Fibroblast of upper back skin (primary cell): ENCODE data around the gene VSIG10.
"Not testable (repeated sequence)": the region's sequence is repeated elsewhere in the genome, so short reads cannot be mapped to it uniquely, and the experiment has no call there.

Experiments used
- DNase-seq: peaks from one replicate; pipeline ENCODE4 v3.0.0-alpha.2; 2013

Gene VSIG10

GRCh38 chr12:118107694-118108093 is 3.9 kb upstream of the VSIG10 start:
- DNase-seq: no peak

DNA sequence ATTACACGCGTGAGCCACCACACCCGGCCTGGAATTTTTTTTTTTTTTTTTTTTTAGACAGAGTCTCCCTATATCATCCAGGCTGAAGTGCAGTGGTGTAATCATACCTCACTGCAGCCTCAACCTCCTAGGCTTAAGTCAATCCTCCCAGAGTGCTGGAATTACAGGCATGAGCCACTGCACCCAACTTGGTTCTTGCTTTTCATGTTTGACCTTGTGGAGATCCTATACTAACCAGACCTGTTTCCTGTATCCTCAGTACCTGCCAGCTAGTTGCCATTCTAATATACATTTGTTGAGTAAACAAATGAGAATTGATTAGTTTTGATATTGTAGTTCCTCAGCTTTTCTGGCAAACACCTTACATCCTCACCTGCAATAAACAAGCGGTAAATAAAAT is 3.2 kb upstream of the VSIG10 start:
- no peak for DNase-seq

- no peak for DNase-seq
Observed at GRCh38 chr12:118103201-118103600, 610 bp downstream of the VSIG10 start.

DNA sequence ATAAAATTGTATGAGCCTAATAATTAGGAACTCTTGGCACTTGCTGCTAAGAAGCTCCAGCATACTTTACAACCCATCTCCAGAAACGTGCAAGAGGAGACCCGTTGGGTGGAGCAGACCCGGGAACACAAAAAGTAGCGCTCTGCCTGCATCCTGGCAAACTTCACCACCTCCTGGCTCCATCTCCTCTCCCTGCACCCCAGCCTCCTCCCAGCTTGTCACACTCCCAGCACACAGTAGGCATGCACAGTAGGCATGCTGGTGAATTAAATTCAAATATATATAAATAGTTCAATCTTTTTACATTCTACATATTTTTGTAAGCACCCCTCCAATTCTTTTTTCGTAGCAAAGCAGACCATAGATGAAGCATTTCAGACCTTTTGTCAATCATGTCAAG is 1.2 kb downstream of the VSIG10 start:
- DNase-seq: no peak

GRCh38 chr12:118102070-118102469 is 1.7 kb downstream of the VSIG10 start:
- peak; percentile 4 for DNase-seq

DNA sequence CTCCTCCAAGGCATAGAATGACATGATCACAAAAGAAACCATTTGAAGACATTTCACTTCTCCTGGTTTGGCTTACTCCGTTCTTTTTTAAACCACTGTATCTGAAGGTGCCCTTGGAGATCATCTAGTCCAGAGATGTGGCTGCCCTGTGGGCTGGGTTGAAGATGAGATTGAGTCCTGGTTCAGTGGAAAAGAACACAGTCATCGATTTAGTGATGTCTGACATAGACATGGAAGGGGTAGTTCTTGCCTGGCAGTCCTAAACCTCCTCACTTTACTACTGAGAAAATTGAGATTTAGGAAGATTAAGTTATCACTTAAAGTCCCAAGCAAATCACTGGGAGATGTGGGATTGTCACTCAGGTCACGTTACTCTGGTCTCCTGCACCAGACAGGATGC is 2.8 kb downstream of the VSIG10 start:
- no peak for DNase-seq

DNA sequence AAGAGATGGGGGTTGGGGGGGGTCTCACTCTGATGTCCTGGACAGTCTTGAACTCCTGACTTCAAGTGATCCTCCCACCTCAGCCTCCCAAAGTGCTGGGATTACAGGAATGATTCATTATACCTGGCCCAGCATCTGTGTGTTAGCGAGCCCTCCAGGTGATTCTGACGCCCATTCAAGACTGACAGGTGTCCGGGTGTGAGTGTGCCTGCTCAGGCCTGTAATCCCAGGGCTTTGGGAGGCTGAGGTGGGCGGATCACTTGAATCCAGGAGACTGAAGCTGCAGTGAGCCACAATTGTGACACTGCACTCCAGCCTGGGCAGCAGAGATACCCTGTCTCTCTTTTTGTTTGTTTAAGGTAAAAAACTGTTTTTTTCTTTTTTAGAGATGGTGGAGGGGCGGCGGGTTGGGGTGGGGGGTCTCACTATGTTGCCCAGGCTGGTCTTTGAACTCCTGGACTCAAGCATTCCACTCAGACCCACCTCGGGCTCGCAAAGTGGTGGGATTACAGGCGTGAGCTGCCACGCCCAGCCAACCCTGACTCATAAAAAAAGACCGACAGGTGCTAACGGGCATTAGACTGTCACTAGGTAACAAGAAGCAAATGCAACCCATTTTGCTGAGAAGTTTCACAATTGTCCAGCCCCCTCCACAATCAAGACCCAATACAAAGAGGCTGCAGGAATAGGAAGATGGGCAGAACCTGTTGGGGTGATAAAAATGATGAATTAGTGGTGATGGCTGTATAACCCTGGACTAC is 4.7 kb downstream of the VSIG10 start:
- DNase-seq: no peak

DNA sequence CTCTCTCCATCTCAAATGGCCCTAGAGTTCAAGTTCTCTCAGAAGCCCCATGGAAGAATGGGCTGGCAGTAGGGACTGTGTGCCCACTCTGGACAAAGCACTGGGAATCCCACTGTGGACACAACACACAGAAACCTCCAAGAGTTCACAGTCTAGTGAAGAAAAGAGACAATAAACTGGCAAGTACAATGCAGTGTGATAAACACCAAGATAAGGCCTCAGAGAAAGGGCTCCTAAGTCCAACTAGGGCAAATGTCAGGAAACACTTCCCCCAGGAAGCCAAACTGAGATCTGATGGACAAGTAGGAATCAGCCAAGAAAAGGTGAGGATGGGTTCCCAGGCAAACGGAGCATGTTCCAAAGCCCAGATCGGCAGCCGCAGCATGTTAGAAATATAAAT is 5.4 kb downstream of the VSIG10 start:
- no peak for DNase-seq

GRCh38 chr12:118094039-118094438 is 9.8 kb downstream of the VSIG10 start:
- DNase-seq: no peak

GRCh38 chr12:118089782-118090181 is 14.0 kb downstream of the VSIG10 start:
- DNase-seq: no peak

DNA sequence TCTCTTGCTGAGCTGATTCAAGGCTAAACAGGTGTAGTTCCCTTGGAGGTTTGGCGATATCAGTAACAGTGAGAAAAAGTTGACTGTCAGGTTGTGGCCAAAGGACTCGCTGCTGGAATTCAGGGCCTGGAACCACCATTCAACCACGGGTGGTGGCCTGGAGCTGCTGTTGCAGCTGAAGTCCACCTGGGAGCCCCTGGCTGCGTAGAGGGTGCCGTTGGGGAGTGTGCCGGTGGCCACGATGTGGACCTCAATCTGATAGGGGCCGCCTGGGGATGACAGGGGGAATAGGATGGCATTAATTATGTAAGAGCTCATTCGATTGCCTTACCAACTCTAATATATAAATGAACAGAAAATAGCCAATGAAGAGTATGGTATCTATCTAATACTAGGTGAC is 21.6 kb downstream of the VSIG10 start:
- no peak for DNase-seq

GRCh38 chr12:118081521-118081920 is 22.3 kb downstream of the VSIG10 start:
- not testable (repeated sequence) for DNase-seq

DNA sequence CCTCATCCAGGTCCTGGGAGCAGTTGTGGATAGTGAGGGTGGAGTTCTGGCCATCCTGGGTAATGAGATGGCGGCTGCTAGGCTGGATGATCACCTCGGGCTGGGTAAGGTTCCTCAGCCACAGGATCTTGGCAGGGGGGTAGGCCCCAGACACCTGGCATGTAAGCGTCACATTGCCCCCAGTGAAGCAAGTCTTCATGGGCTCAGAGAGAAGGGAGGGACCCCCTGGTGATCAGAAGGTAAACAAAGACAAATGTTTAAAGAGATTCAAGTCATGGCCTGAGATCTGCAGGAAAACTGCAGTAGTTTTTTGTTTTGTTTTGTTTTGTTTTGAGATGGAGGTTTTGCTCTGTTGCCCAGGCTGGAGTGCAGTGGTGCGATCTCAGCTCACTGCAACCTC is 30.0 kb downstream of the VSIG10 start:
- no peak for DNase-seq

- no peak for DNase-seq
Observed at GRCh38 chr12:118070650-118071049, 33.2 kb downstream of the VSIG10 start.

DNA sequence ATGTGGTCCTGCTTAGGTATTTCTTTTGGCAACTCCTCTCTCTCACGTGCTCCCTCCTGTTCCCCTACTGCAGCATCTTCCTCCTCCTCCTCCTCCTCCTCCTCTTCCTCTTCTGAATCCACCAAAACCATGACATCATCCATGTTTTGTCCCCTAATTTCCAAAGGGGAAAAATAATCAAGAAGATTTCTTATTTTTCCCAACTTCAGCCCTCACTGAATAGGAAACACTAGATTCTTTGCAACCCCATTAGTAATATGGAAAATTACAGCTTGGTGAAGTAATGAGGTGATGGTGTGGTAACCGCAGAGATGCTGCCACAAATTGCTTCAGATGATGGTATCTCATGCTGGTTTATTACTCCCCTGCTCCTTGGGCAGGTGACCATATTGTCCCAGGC is 35.4 kb downstream of the VSIG10 start:
- no peak for DNase-seq

DNA sequence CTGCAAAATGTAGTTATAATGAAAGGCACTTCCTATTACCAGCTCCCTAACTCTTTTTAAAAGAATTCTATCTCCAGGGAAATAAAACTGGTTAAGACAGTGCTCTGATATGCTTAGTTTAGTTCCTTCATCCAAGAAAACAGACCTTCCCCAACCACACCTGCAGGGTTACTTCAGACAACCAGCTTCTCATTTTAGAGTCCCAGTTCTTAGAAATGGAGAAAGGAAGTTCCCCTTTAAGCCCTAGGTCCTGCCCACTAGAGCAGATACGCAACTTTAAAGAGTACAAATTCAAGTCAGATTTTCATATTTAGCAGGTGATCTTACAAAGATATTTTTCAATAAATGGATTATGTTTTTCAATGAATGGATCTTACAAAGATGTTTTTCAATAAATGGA is 38.4 kb downstream of the VSIG10 start:
- no peak for DNase-seq

DNA sequence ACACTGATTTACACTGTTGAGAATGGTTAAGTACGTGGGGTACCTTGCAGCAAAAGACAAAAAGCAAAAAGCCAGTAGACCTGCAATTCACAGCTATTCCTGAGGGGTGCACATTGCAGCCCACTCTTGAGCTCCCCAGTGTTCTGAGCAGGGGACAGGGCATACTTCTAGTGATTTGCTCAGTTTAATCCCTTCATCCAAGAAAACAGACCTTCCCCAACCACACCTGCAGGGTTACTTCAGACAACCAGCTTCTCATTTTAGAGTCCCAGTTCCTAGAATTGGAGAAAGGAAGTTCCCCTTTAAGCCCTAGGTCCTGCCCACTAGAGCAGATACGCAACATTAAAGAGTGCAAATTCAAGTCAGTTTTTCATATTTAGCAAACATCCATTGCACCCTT is 39.2 kb downstream of the VSIG10 start:
- no peak for DNase-seq

DNA sequence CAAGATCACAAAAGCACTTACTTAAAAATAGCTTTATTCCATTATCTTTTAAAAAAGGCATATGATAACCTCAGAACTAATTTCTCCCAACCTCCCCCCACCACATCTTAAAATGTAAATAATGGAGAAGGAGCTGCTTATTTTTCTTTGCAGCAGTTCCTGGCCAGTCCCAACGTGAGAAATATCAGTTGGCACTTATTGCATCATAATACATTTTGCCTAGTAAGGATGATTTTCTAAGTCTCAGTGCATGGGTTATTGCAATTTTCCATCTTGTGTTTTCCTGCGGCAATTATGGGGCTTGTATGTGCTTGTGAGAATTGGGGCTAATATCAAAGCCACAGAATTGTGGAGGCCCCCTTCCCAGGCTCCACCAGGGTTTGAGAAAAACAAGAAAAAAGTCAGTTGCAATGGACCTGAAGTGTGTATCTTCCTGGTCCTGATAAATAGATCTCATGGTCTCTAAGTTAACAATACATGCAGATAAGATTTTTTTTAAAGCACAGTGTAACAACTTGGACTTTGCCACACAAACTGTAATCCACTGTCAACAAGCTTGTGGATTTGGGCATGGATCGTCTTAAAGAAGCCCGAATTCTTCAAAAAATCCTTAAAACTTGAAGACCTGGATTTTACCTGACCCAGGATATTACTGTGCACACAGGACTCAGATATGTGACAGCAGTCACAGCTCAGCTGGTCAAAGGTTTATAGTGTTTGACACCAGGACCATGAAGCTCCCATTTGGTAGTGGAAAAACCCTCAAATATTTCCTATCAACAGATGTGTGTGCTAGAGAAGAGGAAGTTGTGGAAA is 40.0 kb downstream of the VSIG10 start:
- peak; percentile 43 for DNase-seq

- peak; percentile 58 for DNase-seq
Observed at GRCh38 chr12:118061873-118062843, 41.7 kb downstream of the VSIG10 start.

- DNase-seq: peak; percentile 64
Observed at GRCh38 chr12:118061011-118061872, 42.6 kb downstream of the VSIG10 start, which contains the start of gene WSB2. Gene WSB2 (minus strand): TSS chr12:118061179. CDS start chr12:118061048, 131 bp downstream.

- no peak for DNase-seq
Observed at GRCh38 chr12:118060301-118061010, 43.4 kb downstream of the VSIG10 start.
